CD4-positive, CD25-positive, alpha-beta regulatory T cell (primary cell): Measurements from ENCODE around the gene C2CD4D. TPM values are rescaled to one million over a fixed set of nuclear protein-coding genes. Genes with fewer than 3 reads are reported as not detected.
"Not testable (repeated sequence)": the region's sequence is repeated elsewhere in the genome, so short reads cannot be mapped to it uniquely, and the experiment has no call there.

Experiments used
- ATAC-seq, 2 donors: fragments of 150-1000 bp; cut with Tn5 transposase; one replicate each; pipeline ENCODE4 v1.10.0; 2021; ENCODE audit warnings: low read depth in 2 of 2, moderate number of reproducible peaks in 2 of 2, moderate library complexity in 1 of 2
- DNase-seq, 3 donors: peaks; one replicate each; pipeline versions ENCODE4 v3.0.0 to v3.0.0-alpha.2; 2012 to 2022; ENCODE audit warnings: mixed read lengths in 1 of 3
- H3K27ac ChIP-seq: one replicate; pipeline ENCODE4 v1.7.0; 2013; ENCODE audit warnings: mild to moderate bottlenecking, low read length; ENCODE audit not compliant: insufficient read depth, poor library complexity, severe bottlenecking
- H3K27me3 ChIP-seq: one replicate; pipeline ENCODE4 v1.7.0; 2013; ENCODE audit warnings: low read length; ENCODE audit not compliant: control insufficient read depth, insufficient read depth
- H3K36me3 ChIP-seq: one replicate; pipeline ENCODE4 v1.7.0; 2013; ENCODE audit warnings: mild to moderate bottlenecking, low read length, moderate library complexity; ENCODE audit not compliant: control insufficient read depth, insufficient read depth
- H3K4me1 ChIP-seq: 2 replicates; pipeline ENCODE4 v1.7.0; 2013; ENCODE audit warnings: mild to moderate bottlenecking, low read length; ENCODE audit not compliant: insufficient read depth, control insufficient read depth, poor library complexity, severe bottlenecking
- H3K4me3 ChIP-seq: one replicate; pipeline ENCODE4 v1.7.0; 2013; ENCODE audit warnings: low read depth, mild to moderate bottlenecking, low read length, moderate library complexity
- H3K9me3 ChIP-seq, 2 experiments: 1 replicate in 1 of 2; 2 replicates in 1 of 2; pipeline ENCODE4 v1.7.0; 2013; ENCODE audit warnings: low read length in 2 of 2, mild to moderate bottlenecking in 1 of 2, moderate library complexity in 1 of 2; ENCODE audit not compliant: control insufficient read depth in 2 of 2
- H3K27ac Mint-ChIP-seq, 3 donors: one replicate each; pipeline ENCODE4 v1.8.0; 2020 to 2022; ENCODE audit warnings: mild to moderate bottlenecking in 3 of 3, mixed read lengths in 3 of 3, moderate library complexity in 2 of 3
- H3K27me3 Mint-ChIP-seq: one replicate; pipeline ENCODE4 v1.8.0; 2022; ENCODE audit warnings: mild to moderate bottlenecking, mixed read lengths
- H3K36me3 Mint-ChIP-seq: one replicate; pipeline ENCODE4 v1.8.0; 2020; ENCODE audit warnings: mixed read lengths
- H3K4me1 Mint-ChIP-seq, 4 donors: one replicate each; pipeline ENCODE4 v1.8.0; 2020 to 2022; ENCODE audit warnings: mixed read lengths in 4 of 4, mild to moderate bottlenecking in 1 of 4
- H3K4me3 Mint-ChIP-seq, 4 donors: one replicate each; pipeline ENCODE4 v1.8.0; 2020 to 2022; ENCODE audit warnings: mild to moderate bottlenecking in 4 of 4, mixed read lengths in 4 of 4, moderate library complexity in 3 of 4
- H3K9me3 Mint-ChIP-seq, 7 donors: one replicate each; pipeline ENCODE4 v1.8.0; 2020 to 2022; ENCODE audit warnings: mixed read lengths in 7 of 7, mild to moderate bottlenecking in 3 of 7, moderate library complexity in 2 of 7
- polyA plus RNA-seq, 4 donors: library from polyadenylated mRNA; unstranded; fragments of 300-500 nt; fragmentation: Illumina TruSeq; gene quantifications; one replicate each; pipeline ENCODE4 v1.2.3, GENCODE V29; 2021
- total RNA-seq: library from RNA; stranded (reverse); gene quantifications from one replicate; pipeline ENCODE4 v1.2.3, GENCODE V29; 2022

The C2CD4D gene
- total RNA-seq (0.94 TPM), polyA plus RNA-seq (1 to 10 TPM; 1.3 to 4.0 (median 2.8) TPM)

DNA sequence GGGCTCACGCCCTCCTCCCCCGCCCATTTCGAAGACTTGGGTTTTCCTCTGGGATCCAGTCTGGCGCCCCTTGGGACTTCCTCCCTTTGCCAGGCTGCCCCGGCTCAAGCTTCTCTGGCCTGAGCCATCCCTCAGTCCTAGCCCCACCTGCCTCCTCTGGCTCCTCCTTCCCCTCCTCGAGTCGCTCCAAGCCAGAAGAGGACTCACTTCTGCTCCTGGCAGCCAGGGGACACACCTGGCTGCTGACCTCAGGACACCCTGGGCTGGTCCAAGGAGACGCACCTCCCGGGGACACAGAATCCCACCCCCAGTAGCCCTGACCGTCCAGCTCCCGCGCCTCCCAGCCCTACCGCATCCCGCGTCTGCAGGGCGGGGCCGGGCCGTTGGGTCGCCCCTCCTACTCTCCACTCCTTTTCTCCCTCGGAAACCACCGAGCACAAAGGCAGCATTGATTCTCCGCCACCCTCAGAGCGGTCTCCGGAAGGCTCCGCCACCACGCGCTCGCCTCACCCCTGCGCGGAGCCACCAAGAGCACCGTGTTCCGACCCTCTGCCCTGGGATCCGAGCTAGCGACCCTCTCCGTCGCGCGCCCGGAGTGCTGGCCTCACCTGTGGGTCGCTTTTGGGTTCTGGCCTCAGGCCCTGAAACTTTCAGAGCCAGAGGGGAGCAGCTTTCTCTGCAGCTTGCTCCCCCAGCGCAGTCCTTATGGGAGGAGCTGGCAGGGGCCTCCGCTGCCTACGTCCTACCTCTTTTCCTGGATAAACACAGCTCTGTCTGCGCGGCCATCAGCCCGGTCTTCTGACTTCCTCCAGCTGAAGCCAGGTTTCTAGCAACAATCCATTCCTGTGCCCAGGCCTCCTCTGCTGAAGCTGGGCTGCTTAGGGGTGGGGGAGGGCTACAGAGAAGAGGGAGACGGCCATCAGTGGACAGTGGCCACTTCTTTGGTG lies at the start of gene C2CD4D:
Gene C2CD4D, minus strand, starts transcription at position 364 of the 947 bp plus-strand sequence. CDS start 831 bp downstream, outside the sequence.
- peak; percentile 64 to 87 (median 72) for DNase-seq
- Histone ChIP-seq H3K4me1 (peaks cover 46% of the 10 kb centered on the region), H3K36me3 (peaks cover 3% of the 10 kb centered on the region), H3K27ac (peak within 1 kb of the TSS; percentile 86), H3K4me3 (peak within 1 kb of the TSS; percentile 82), H3K27me3 (no peaks in the 10 kb centered on the region), H3K9me3 (no peaks in the 10 kb centered on the region)
- Mint-ChIP-seq H3K36me3 (peaks cover 6% of the 10 kb centered on the region), H3K9me3 (no peaks in the 10 kb centered on the region), H3K27ac (peak within 1 kb of the TSS; percentile 91 to 96 (median 92)), H3K4me3 (peak within 1 kb of the TSS; percentile 91 to 97 (median 94)), H3K4me1 (peaks cover 9 to 64% (median 36%) of the 10 kb centered on the region in 4 donors), H3K27me3 (peaks cover 8% of the 10 kb centered on the region)
- ATAC-seq = peak; percentile 73

DNA sequence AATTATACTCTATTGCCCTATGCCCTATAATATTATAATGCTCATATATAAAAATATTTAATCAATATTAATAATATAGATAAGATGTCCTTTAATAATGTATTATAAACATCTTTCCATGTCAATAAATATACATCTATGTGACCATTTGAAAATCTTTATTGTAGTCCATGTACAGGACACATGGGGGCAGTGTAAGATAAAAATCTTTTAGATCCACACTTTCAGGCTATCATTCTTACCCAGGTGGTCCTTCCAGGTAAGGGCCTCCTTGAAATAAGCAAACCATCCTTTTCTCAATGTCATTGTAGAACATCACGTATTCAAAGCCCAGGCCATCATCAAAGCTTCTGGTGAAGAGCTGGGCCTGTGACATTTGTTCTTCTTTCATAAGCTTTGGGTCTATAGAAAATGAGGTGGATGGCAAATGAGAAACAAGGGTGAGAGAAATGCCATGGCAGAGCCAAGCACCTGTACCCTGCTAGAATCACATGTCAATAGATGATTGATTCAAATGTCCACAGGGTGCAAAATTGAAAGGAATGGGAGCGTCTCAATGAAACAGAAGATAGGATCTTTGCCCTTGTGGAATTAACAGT lies 49.5 kb upstream of the C2CD4D start:
- peaks cover 0 to 2% (median 0%) of the 10 kb centered on the region in 7 donors for H3K9me3 Mint-ChIP-seq

DNA sequence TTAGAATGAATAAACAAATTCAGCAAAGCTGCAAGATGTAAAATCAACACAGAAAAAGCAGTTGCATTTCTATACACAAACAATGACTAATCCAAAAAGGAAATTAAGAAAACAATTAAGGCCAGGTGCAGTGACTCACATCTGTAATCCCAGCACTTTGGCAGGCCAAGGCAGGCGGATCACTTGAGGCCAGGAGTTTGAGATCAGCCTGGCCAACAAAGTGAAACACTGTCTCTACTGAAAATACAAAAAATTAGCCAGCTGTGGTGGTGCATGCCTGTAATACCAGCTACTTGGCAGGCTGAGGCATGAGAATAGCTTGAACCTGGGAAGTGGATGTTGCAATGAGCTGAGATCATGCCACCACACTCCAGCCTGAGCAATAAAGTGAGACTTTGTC lies 47.4 kb upstream of the C2CD4D start:
- DNase-seq (no peak), ATAC-seq (no peak)
- Histone ChIP-seq H3K4me1 (peaks cover 10% of the 10 kb centered on the region), H3K4me3 (no peak overlapping the region), H3K9me3 (no peaks in the 10 kb centered on the region), H3K27ac (no peak overlapping the region), H3K27me3 (no peaks in the 10 kb centered on the region), H3K36me3 (peaks cover 52% of the 10 kb centered on the region)
- Mint-ChIP-seq H3K27me3 (no peaks in the 10 kb centered on the region), H3K9me3 (peaks cover 0 to 2% (median 0%) of the 10 kb centered on the region in 7 donors), H3K27ac (no peak overlapping the region), H3K36me3 (peaks cover 40% of the 10 kb centered on the region), H3K4me1 (peaks cover 28 to 30% (median 29%) of the 10 kb centered on the region in 4 donors), H3K4me3 (no peak overlapping the region)

More for the DNA sequence above, 49.5 kb upstream of the C2CD4D start:
- Histone ChIP-seq H3K4me1 (peaks cover 12% of the 10 kb centered on the region), H3K36me3 (peaks cover 72% of the 10 kb centered on the region), H3K4me3 (no peak overlapping the region), H3K27me3 (no peaks in the 10 kb centered on the region), H3K9me3 (no peaks in the 10 kb centered on the region), H3K27ac (peak overlapping the region; percentile 23)
- H3K27me3 Mint-ChIP-seq = no peaks in the 10 kb centered on the region
- peaks cover 34 to 48% (median 39%) of the 10 kb centered on the region in 4 donors for H3K4me1 Mint-ChIP-seq
- DNase-seq (peak in 2 of 3 donors; percentile 50 to 61), ATAC-seq (peak; percentile 40 to 50)
- H3K36me3 Mint-ChIP-seq = peaks cover 51% of the 10 kb centered on the region
- H3K27ac Mint-ChIP-seq = peak overlapping the region; percentile 42 to 64 (median 53)
- peak overlapping the region in 1 of 4 donors; percentile 33 for H3K4me3 Mint-ChIP-seq

DNA sequence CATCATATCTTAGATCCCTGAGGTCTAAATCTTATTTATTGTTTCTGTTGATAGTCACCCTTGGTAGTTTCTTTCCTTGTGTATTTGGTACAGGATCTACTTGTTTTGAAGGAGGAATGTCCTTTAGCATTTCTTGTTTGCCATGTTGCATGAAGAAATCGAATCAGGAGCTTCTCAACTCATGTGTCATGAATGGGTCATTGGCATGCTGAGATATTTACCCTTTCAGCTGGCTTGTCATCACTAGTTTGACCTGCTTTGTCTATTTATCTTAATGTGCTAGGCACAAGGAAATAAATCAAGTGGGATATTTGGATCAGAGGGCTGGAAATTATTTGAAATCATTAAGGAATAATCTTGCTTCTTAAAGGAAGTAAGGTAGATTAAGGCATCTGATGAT lies 45.9 kb upstream of the C2CD4D start:
- no peak for ATAC-seq
- H3K27ac ChIP-seq = no peak overlapping the region
- H3K9me3 ChIP-seq = no peaks in the 10 kb centered on the region
- no peak overlapping the region for H3K27ac Mint-ChIP-seq
- H3K27me3 Mint-ChIP-seq = no peaks in the 10 kb centered on the region
- H3K4me1 ChIP-seq = no peaks in the 10 kb centered on the region
- H3K27me3 ChIP-seq = no peaks in the 10 kb centered on the region
- DNase-seq = no peak
- H3K36me3 ChIP-seq = peaks cover 42% of the 10 kb centered on the region
- H3K9me3 Mint-ChIP-seq = no peaks in the 10 kb centered on the region
- peaks cover 13 to 21% (median 18%) of the 10 kb centered on the region in 4 donors for H3K4me1 Mint-ChIP-seq
- peaks cover 25% of the 10 kb centered on the region for H3K36me3 Mint-ChIP-seq
- H3K4me3 Mint-ChIP-seq = no peak overlapping the region
- no peak overlapping the region for H3K4me3 ChIP-seq

DNA sequence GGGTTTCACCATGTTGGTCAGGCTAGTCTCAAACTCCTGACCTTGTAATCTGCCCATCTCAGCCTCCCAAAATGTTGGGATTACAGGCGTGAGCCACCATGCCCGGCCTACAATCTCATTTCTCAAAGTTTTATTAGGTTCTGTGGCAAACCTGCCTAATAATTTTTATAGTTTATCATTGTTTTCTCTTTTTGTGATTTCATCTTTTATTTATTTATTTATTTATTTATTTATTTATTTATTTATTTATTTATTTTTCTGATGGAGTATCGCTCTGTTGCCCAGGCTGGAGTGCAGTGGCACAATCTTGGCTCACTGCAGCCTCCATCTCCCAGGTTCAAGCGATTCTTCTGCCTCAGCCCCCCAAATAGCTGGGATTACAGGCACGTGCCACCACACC lies 45.3 kb upstream of the C2CD4D start:
- not testable (repeated sequence) for H3K4me1 ChIP-seq, H3K27ac Mint-ChIP-seq, H3K27me3 Mint-ChIP-seq, DNase-seq, H3K9me3 ChIP-seq, ATAC-seq, H3K27ac ChIP-seq, H3K4me3 Mint-ChIP-seq, H3K9me3 Mint-ChIP-seq, H3K27me3 ChIP-seq, H3K4me3 ChIP-seq
- Mint-ChIP-seq H3K36me3 (peaks cover 23% of the 10 kb centered on the region), H3K4me1 (peaks cover 11 to 21% (median 16%) of the 10 kb centered on the region in 4 donors)
- peaks cover 40% of the 10 kb centered on the region for H3K36me3 ChIP-seq

DNA sequence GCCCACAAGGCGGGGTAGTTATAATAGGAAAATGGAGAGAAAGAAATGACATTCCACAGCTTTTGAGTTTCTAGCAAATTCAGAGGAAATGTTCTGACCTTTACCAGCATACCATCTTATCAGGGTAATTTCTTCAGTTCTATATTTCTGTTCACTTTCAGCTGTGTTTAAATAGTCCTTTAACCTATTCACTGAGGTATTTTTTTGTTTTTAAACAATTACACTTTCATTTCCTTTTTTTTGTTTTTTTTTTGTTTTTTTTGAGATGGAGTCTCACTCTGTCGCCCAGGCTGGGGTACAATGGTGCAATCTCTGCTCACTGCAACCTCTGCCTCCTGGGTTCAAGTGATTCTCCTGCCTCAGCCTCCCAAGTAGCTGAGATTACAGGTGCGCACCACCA lies 44.8 kb upstream of the C2CD4D start:
- not testable (repeated sequence) for H3K4me3 Mint-ChIP-seq, DNase-seq, H3K27me3 Mint-ChIP-seq, H3K27ac Mint-ChIP-seq, H3K9me3 ChIP-seq, H3K4me3 ChIP-seq, H3K9me3 Mint-ChIP-seq, ATAC-seq, H3K27me3 ChIP-seq, H3K4me1 ChIP-seq, H3K27ac ChIP-seq
- H3K36me3 Mint-ChIP-seq = peaks cover 23% of the 10 kb centered on the region
- peaks cover 38% of the 10 kb centered on the region for H3K36me3 ChIP-seq
- peaks cover 10 to 21% (median 15%) of the 10 kb centered on the region in 4 donors for H3K4me1 Mint-ChIP-seq

DNA sequence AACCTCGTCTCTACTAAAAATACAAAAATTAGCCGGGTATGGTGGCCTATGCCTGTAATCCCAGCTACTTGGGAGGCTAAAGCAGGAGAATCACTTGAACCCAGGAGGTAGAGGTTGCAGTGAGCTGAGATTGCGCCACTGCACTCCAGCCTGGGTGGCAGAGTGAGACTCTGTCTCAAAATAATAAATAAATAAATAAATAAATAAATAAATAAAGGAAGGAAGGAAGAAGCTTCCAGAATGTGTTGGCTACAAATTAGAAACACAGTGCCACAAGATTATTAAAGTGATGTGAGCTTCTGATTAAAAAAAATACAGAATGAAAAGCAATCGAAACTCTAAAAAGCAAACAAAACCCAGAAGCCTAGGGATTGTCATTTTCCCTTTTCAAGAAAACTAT lies 44.3 kb upstream of the C2CD4D start:
- H3K4me3 Mint-ChIP-seq, H3K27me3 Mint-ChIP-seq, H3K4me3 ChIP-seq, H3K9me3 Mint-ChIP-seq, H3K27me3 ChIP-seq, ATAC-seq, DNase-seq, H3K9me3 ChIP-seq, H3K27ac Mint-ChIP-seq, H3K27ac ChIP-seq, H3K4me1 ChIP-seq: not testable (repeated sequence)
- Mint-ChIP-seq H3K36me3 (peaks cover 23% of the 10 kb centered on the region), H3K4me1 (peaks cover 5 to 16% (median 9%) of the 10 kb centered on the region in 4 donors)
- H3K36me3 ChIP-seq = peaks cover 36% of the 10 kb centered on the region
